ENCODE measurements around the gene PYM1. TPM values are rescaled to one million over a fixed set of nuclear protein-coding genes. Genes with fewer than 3 reads are reported as not detected.

PYM1 gene
- total and polyA plus RNA-seq, 2 of the 13 experiments (the other 11 are each of a cell fraction or from before 2014, with no cell fraction given), result 44.0 to 51.8 TPM

DNA sequence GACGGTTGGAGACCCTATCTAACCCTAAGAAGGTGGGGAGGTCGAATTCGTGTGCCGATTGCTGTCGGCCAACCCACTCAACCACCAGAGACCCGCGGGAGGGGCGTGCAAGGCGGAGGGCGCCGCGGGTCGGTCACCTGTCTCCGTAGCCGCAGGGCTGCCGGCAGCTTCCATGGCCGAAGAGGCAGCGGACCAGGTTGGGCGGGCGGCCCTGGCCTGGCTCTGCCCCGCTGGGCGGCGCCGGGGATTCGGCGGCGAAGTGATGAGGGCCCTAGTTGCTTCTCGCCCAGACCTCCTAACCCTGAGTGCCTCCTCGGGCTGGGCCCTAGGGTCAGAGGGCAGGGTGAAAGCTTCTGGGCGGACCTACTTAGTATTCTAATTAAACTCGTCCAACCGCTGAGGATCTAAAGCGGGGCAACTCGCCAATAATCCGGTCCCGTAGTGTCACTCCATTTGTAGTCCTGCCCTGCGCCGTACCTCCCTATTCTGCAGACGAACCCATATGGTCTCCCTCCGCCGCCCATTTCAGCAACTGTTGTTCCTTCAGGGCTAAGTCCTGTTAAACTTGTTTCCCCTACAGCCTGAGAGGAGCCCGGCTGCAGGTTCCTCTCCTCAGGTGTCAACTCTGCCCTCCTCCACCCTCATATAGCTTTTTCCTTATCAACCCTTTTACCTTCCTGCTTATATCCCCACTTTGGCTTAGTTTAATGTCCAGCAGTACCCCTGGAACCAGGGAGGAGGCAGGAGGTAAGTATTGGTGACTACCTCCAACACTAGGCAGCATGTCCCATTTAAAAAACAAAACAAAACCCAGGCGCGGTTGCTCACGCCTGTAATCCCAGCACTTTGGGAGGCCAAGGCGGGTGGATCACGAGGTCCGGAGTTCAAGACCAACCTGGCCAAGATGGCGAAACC lies at the start of gene PYM1 (continued):
- 0 out of 2 replicates have a peak, but pooled peaks have one; percentile 79 for TF ChIP-seq ZNF569 (CRISPR knock-in tag; IDR thresholded peaks at IDR 0.05; ENCODE audit: borderline replicate concordance)
- TF ChIP-seq, protein P1, sequence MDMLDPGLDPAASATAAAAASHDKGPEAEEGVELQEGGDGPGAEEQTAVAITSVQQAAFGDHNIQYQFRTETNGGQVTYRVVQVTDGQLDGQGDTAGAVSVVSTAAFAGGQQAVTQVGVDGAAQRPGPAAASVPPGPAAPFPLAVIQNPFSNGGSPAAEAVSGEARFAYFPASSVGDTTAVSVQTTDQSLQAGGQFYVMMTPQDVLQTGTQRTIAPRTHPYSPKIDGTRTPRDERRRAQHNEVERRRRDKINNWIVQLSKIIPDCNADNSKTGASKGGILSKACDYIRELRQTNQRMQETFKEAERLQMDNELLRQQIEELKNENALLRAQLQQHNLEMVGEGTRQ (IDR thresholded peaks at IDR 0.05; ENCODE audit: low read depth, low read length), result no peak
- TF ChIP-seq, protein P1 (CRISPR knock-in tag; IDR thresholded peaks at IDR 0.05; ENCODE audit: borderline replicate concordance), result 0 out of 2 replicates have a peak, but pooled peaks have one; percentile 16
- peak; percentile 42; the same call in 1 of the 2 replicates for TF ChIP-seq ZMAT3 (CRISPR knock-in tag; conservative IDR thresholded peaks at IDR 0.05)
- no peak; the same call in 1 of the 2 replicates for TF ChIP-seq ZNF776 (CRISPR knock-in tag; IDR thresholded peaks at IDR 0.05)
- TF ChIP-seq ZNF496 (CRISPR knock-in tag; IDR thresholded peaks at IDR 0.05; ENCODE audit: insufficient replicate concordance), result no peak
- TF ChIP-seq ZNF432 (CRISPR knock-in tag; IDR thresholded peaks at IDR 0.05; ENCODE audit: borderline replicate concordance), result no peak
- TF ChIP-seq, protein P2, sequence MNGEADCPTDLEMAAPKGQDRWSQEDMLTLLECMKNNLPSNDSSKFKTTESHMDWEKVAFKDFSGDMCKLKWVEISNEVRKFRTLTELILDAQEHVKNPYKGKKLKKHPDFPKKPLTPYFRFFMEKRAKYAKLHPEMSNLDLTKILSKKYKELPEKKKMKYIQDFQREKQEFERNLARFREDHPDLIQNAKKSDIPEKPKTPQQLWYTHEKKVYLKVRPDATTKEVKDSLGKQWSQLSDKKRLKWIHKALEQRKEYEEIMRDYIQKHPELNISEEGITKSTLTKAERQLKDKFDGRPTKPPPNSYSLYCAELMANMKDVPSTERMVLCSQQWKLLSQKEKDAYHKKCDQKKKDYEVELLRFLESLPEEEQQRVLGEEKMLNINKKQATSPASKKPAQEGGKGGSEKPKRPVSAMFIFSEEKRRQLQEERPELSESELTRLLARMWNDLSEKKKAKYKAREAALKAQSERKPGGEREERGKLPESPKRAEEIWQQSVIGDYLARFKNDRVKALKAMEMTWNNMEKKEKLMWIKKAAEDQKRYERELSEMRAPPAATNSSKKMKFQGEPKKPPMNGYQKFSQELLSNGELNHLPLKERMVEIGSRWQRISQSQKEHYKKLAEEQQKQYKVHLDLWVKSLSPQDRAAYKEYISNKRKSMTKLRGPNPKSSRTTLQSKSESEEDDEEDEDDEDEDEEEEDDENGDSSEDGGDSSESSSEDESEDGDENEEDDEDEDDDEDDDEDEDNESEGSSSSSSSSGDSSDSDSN (CRISPR knock-in tag; IDR thresholded peaks at IDR 0.05), result peak; percentile 94
- TF ChIP-seq RBFOX2 (IDR thresholded peaks at IDR 0.05; ENCODE audit: low read depth, low read length), result peak; percentile 92
- TF ChIP-seq, protein P3, sequence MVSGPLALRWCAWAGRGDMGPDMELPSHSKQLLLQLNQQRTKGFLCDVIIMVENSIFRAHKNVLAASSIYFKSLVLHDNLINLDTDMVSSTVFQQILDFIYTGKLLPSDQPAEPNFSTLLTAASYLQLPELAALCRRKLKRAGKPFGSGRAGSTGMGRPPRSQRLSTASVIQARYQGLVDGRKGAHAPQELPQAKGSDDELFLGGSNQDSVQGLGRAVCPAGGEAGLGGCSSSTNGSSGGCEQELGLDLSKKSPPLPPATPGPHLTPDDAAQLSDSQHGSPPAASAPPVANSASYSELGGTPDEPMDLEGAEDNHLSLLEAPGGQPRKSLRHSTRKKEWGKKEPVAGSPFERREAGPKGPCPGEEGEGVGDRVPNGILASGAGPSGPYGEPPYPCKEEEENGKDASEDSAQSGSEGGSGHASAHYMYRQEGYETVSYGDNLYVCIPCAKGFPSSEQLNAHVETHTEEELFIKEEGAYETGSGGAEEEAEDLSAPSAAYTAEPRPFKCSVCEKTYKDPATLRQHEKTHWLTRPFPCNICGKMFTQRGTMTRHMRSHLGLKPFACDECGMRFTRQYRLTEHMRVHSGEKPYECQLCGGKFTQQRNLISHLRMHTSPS (CRISPR knock-in tag; IDR thresholded peaks at IDR 0.05; ENCODE audit: low read depth), result no peak
- TF ChIP-seq ZNF234 (CRISPR knock-in tag; conservative IDR thresholded peaks at IDR 0.05), result 0 out of 2 replicates have a peak, but pooled peaks have one; percentile 50
- peak; percentile 55; the same call in 1 of the 2 replicates for TF ChIP-seq ZNF614 (CRISPR knock-in tag; IDR thresholded peaks at IDR 0.05; ENCODE audit: borderline replicate concordance)
- TF ChIP-seq CCAR2 (optimal IDR thresholded peaks at IDR 0.05; ENCODE audit: low read depth, low read length), result no peak

All from HepG2 (cell line).